ENCODE measurements around the gene TCN2.

- TF ChIP-seq EZH2 (IDR thresholded peaks at IDR 0.05; ENCODE audit: low read depth) = no peak
- TF ChIP-seq CTCF (conservative IDR thresholded peaks at IDR 0.05) = peak; percentile 61
Measured at GRCh38 chr22:30667494-30668385, 60.8 kb downstream of the TCN2 start, which contains the start of gene DUSP18.
